IMR-90 (cell line): ENCODE results near the gene LHPP. TPM values are rescaled to one million over a fixed set of nuclear protein-coding genes. Genes with fewer than 3 reads are reported as not detected.

Source experiments
- ATAC-seq: fragments of 200-7000 bp; cut with Tn5 transposase; 2 replicates; pipeline ENCODE4 v1.9.1; 2020; ENCODE audit warnings: low read depth, mild to moderate bottlenecking, moderate library complexity
- BruUV-seq: library from RNA; stranded (reverse); fragments of 400-500 nt; replicated peaks from 2 replicates; lab custom pipeline; 2021; lab: Mats Ljungman, UMichigan
- CTCF ChIA-PET: fragments of 300-600 bp; formaldehyde crosslinking; extraction: SDS; loops from one replicate; lab custom pipeline; 2021; ENCODE audit warnings: antibody characterized with exemption; lab: Yijun Ruan, JAX
- POLR2A ChIA-PET: fragments of 300-600 bp; sonication (Branson Sonifier 250); formaldehyde crosslinking; loops from one replicate; lab custom pipeline; 2022; ENCODE audit warnings: antibody characterized with exemption; ENCODE audit not compliant: unreplicated experiment; lab: Charles Lee
- DNase-seq: peaks from one replicate; pipeline ENCODE4 v3.0.0; 2013
- H2AFZ ChIP-seq: replicated peaks from 2 replicates; pipeline ENCODE3; 2013; ENCODE audit warnings: low read length, mild to moderate bottlenecking; ENCODE audit not compliant: poor library complexity
- H2AK5ac ChIP-seq: 2 replicates; pipeline ENCODE4 v1.6.1; 2013; ENCODE audit warnings: low read depth, low read length, inconsistent platforms
- H2AK9ac ChIP-seq: replicated peaks from 2 replicates; pipeline ENCODE3; 2013; ENCODE audit warnings: mild to moderate bottlenecking, low read depth, low read length, moderate library complexity; ENCODE audit not compliant: poor library complexity
- H2BK120ac ChIP-seq: 2 replicates; pipeline ENCODE4 v1.6.1; 2013; ENCODE audit warnings: low read depth, low read length, inconsistent platforms
- H2BK15ac ChIP-seq: 3 replicates; pipeline ENCODE4 v1.6.1; 2013; ENCODE audit warnings: low read depth, low read length, inconsistent platforms
- H2BK20ac ChIP-seq: 2 replicates; pipeline ENCODE4 v1.6.1; 2013; ENCODE audit warnings: low read depth, mild to moderate bottlenecking, inconsistent platforms, low read length, moderate library complexity
- H2BK5ac ChIP-seq: 2 replicates; pipeline ENCODE4 v1.6.1; 2013; ENCODE audit warnings: mild to moderate bottlenecking, low read depth, low read length, inconsistent platforms; ENCODE audit not compliant: poor library complexity, severe bottlenecking
- H3K14ac ChIP-seq: replicated peaks from 2 replicates; pipeline ENCODE4 v1.6.1; 2013; ENCODE audit warnings: low read depth, low read length, inconsistent platforms
- H3K18ac ChIP-seq: 2 replicates; pipeline ENCODE4 v1.6.1; 2013; ENCODE audit warnings: low read depth, low read length, control low read depth
- H3K23ac ChIP-seq: 2 replicates; pipeline ENCODE4 v1.6.1; 2013; ENCODE audit warnings: low read depth, low read length, inconsistent platforms
- H3K27ac ChIP-seq: 2 replicates; pipeline ENCODE4 v1.5.1; 2013; ENCODE audit warnings: mild to moderate bottlenecking, control low read depth, low read length; ENCODE audit not compliant: insufficient read depth
- H3K27me3 ChIP-seq: 2 replicates; pipeline ENCODE4 v1.6.1; 2013; ENCODE audit warnings: low read length; ENCODE audit not compliant: control insufficient read depth, insufficient read depth
- H3K36me3 ChIP-seq: 2 replicates; pipeline ENCODE4 v1.6.1; 2013; ENCODE audit warnings: low read length, mixed read lengths; ENCODE audit not compliant: control insufficient read depth, insufficient read depth
- H3K4ac ChIP-seq: 2 replicates; pipeline ENCODE4 v1.6.1; 2013; ENCODE audit warnings: low read depth, low read length, inconsistent platforms
- H3K4me1 ChIP-seq: 2 replicates; pipeline ENCODE4 v1.6.1; 2013; ENCODE audit warnings: low read length, mixed read lengths; ENCODE audit not compliant: control insufficient read depth, insufficient read depth
- H3K4me2 ChIP-seq: 2 replicates; pipeline ENCODE4 v1.6.1; 2013; ENCODE audit warnings: low read depth, mild to moderate bottlenecking, control low read depth, low read length, moderate library complexity
- H3K4me3 ChIP-seq: 2 replicates; pipeline ENCODE4 v1.5.1; 2013; ENCODE audit warnings: low read depth, mild to moderate bottlenecking, control low read depth, low read length, moderate library complexity; ENCODE audit not compliant: insufficient read depth
- H3K56ac ChIP-seq: 2 replicates; pipeline ENCODE4 v1.6.1; 2013; ENCODE audit warnings: low read length, inconsistent platforms; ENCODE audit not compliant: insufficient read depth; ENCODE audit errors: extremely low read depth
- H3K79me1 ChIP-seq, 2 experiments: 2 replicates each; pipeline ENCODE4 v1.6.1; 2013; ENCODE audit warnings: low read length in 2 of 2, inconsistent platforms in 1 of 2, low read depth in 1 of 2
- H3K9ac ChIP-seq: 2 replicates; pipeline ENCODE4 v1.6.1; 2013; ENCODE audit warnings: low read depth, low read length, control low read depth
- H3K9me1 ChIP-seq: 2 replicates; pipeline ENCODE4 v1.6.1; 2013; ENCODE audit warnings: low read length, inconsistent platforms; ENCODE audit not compliant: insufficient read depth
- H3K9me3 ChIP-seq: 2 replicates; pipeline ENCODE4 v1.6.1; 2013; ENCODE audit warnings: low read length; ENCODE audit not compliant: control insufficient read depth, insufficient read depth
- H4K20me1 ChIP-seq: 2 replicates; pipeline ENCODE4 v1.6.1; 2013; ENCODE audit warnings: low read length, inconsistent platforms; ENCODE audit not compliant: insufficient read depth
- H4K5ac ChIP-seq: 2 replicates; pipeline ENCODE4 v1.6.1; 2013; ENCODE audit warnings: mild to moderate bottlenecking, low read depth, low read length, control low read depth
- H4K8ac ChIP-seq, 2 experiments: 2 replicates each; pipeline ENCODE4 v1.6.1; 2013; ENCODE audit warnings: low read depth in 2 of 2, low read length in 2 of 2, control low read depth in 1 of 2, inconsistent platforms in 1 of 2
- H4K91ac ChIP-seq: 2 replicates; pipeline ENCODE4 v1.6.1; 2013; ENCODE audit warnings: low read depth, low read length, inconsistent platforms; ENCODE audit not compliant: insufficient read depth
- BHLHE40 ChIP-seq: fragments of 150-350 bp; IDR thresholded peaks from 2 replicates; pipeline ENCODE4 v1.6.1; 2016; ENCODE audit warnings: mild to moderate bottlenecking, low read depth, low read length
- CEBPB ChIP-seq: IDR thresholded peaks from 2 replicates; pipeline ENCODE4 v1.6.1; 2012; ENCODE audit warnings: low read depth, low read length, improper control_type of control experiment
- CHD1 ChIP-seq: IDR thresholded peaks from 2 replicates; pipeline ENCODE4 v1.6.1; 2012; ENCODE audit warnings: low read depth, low read length, improper control_type of control experiment
- CTCF ChIP-seq: conservative IDR thresholded peaks from 2 replicates; pipeline ENCODE4 v1.5.1; 2012; ENCODE audit warnings: mild to moderate bottlenecking, low read depth, low read length, improper control_type of control experiment
- ELK1 ChIP-seq: fragments of 150-350 bp; IDR thresholded peaks from 2 replicates; pipeline ENCODE4 v1.6.1; 2016; ENCODE audit warnings: low read depth, mild to moderate bottlenecking, low read length, moderate library complexity, borderline replicate concordance
- FOS ChIP-seq: fragments of 150-350 bp; IDR thresholded peaks from 2 replicates; pipeline ENCODE4 v1.6.1; 2016; ENCODE audit warnings: low read depth, low read length
- MAFK ChIP-seq: IDR thresholded peaks from 2 replicates; pipeline ENCODE4 v1.6.1; 2012; ENCODE audit warnings: low read depth, low read length, improper control_type of control experiment
- MAZ ChIP-seq: IDR thresholded peaks from 2 replicates; pipeline ENCODE4 v1.6.1; 2012; ENCODE audit warnings: low read depth, mild to moderate bottlenecking, low read length, improper control_type of control experiment, moderate library complexity, borderline replicate concordance
- MXI1 ChIP-seq: IDR thresholded peaks from 2 replicates; pipeline ENCODE4 v1.6.1; 2012; ENCODE audit warnings: low read depth, mild to moderate bottlenecking, low read length, moderate library complexity, borderline replicate concordance
- NFE2L2 ChIP-seq: fragments of 150-350 bp; IDR thresholded peaks from 2 replicates; pipeline ENCODE4 v1.6.1; 2016; ENCODE audit warnings: low read depth, mild to moderate bottlenecking, low read length
- POLR2A ChIP-seq: IDR thresholded peaks from 2 replicates; pipeline ENCODE4 v1.6.1; 2012; ENCODE audit warnings: mild to moderate bottlenecking, low read depth, low read length
- RAD21 ChIP-seq: IDR thresholded peaks from 2 replicates; pipeline ENCODE4 v1.6.1; 2012; ENCODE audit warnings: low read length, improper control_type of control experiment
- RCOR1 ChIP-seq: IDR thresholded peaks from 2 replicates; pipeline ENCODE4 v1.6.1; 2012; ENCODE audit warnings: mild to moderate bottlenecking, low read length, improper control_type of control experiment; ENCODE audit not compliant: insufficient replicate concordance
- RFX5 ChIP-seq: IDR thresholded peaks from 2 replicates; pipeline ENCODE4 v1.8.0; 2012; ENCODE audit warnings: low read depth, mild to moderate bottlenecking, low read length, moderate library complexity
- SMC3 ChIP-seq: fragments of 150-350 bp; IDR thresholded peaks from 2 replicates; pipeline ENCODE4 v1.6.1; 2016; ENCODE audit warnings: low read depth, mild to moderate bottlenecking, antibody characterized with exemption, low read length, moderate library complexity
- WGBS, 2 experiments: methylation state at CpG; one replicate each; pipeline versions ENCODE4 v1.1.5 to v1.1.7; 2013; ENCODE audit warnings: missing lambda C conversion rate in 2 of 2; ENCODE audit not compliant: insufficient read length in 1 of 2; ENCODE audit errors: extremely low coverage in 2 of 2; 5-methylcytosine and 5-hydroxymethylcytosine counted together
- dilution Hi-C: fragments of 300-500 bp; cut with HindIII; formaldehyde crosslinking; loops from one replicate; pipeline ENCODE4 v1.14.3; 2018; ENCODE audit warnings: low sequenced_read_pairs; ENCODE audit not compliant: unreplicated experiment
- in situ Hi-C: fragments of 300-500 bp; cut with MboI; formaldehyde crosslinking; loops from 3 replicates; pipeline ENCODE4 v1.14.3; 2019; ENCODE audit warnings: low sequenced_read_pairs, inconsistent platforms, mixed read lengths
- intact Hi-C: fragments of 100-400 bp; cut with micrococcal nuclease; formaldehyde crosslinking; loops from 2 replicates; pipeline ENCODE4 v1.10.0; 2022
- polyA plus RNA-seq, 3 experiments: library from polyadenylated mRNA; depleted of rRNA; stranded (reverse); fragments of >200 nt; gene quantifications; 2 replicates each; pipeline ENCODE4 v1.2.3, GENCODE V29; 2012; ENCODE audit warnings: low replicate concordance in 1 of 3
- total RNA-seq: library from RNA; depleted of rRNA; stranded (reverse); fragments of >200 nt; gene quantifications from 2 replicates; pipeline ENCODE4 v1.2.3, GENCODE V29; 2012
- TF ChIP-seq, protein P1 (sequence below): fragments of 150-350 bp; IDR thresholded peaks from 2 replicates; pipeline ENCODE4 v1.6.1; 2017; ENCODE audit warnings: mild to moderate bottlenecking, antibody characterized with exemption, low read length, low read depth

Gene LHPP
- total and polyA plus RNA-seq, 2 of the 4 experiments (the other 2 are of a cell fraction) = 2.7 to 8.3 TPM

DNA sequence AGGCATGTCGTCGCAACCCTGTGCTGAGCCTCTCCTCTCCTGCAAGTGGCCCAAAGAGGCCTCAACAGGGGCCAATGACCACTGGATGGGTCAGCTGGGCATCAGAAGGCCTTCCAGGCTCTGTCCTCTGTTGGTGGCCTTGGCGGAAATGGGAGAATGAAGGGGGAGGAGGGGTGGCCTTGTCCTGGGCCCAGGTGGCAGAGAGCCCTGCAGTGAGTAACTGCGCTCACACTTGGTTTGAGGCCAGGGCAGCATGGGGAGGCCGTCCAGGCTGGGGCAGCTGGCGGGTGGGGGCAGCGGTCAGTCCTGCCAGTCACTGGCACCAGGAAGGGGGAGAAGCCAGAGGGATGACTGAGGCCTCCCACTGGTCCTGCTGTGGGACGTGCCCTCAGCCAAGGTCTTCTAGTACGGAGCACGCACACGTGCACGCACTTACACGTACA lies 59.8 kb downstream of the LHPP start:
- no peak overlapping the region for H2AK5ac ChIP-seq
- H2BK15ac ChIP-seq = no peak overlapping the region
- intact Hi-C loops (no loop called here), in situ Hi-C loops (no loop called here), dilution Hi-C loops (no loop called here)
- no peak overlapping the region for H3K23ac ChIP-seq
- no peak overlapping the region for H2BK5ac ChIP-seq
- DNase-seq = no peak
- H3K4ac ChIP-seq = no peak overlapping the region
- no peaks in the 10 kb centered on the region for H3K9me1 ChIP-seq
- H2BK120ac ChIP-seq = no peak overlapping the region
- H3K79me1 ChIP-seq = no peaks in the 10 kb centered on the region
- no peak overlapping the region for H3K14ac ChIP-seq
- TF ChIP-seq NFE2L2 (no peak), CHD1 (no peak), BHLHE40 (no peak), FOS (no peak), RCOR1 (no peak), ELK1 (no peak), CEBPB (no peak), MXI1 (no peak), RAD21 (no peak), RFX5 (no peak), MAFK (no peak), POLR2A (no peak), CTCF (no peak), SMC3 (no peak), MAZ (no peak)
- TF ChIP-seq, protein P1, sequence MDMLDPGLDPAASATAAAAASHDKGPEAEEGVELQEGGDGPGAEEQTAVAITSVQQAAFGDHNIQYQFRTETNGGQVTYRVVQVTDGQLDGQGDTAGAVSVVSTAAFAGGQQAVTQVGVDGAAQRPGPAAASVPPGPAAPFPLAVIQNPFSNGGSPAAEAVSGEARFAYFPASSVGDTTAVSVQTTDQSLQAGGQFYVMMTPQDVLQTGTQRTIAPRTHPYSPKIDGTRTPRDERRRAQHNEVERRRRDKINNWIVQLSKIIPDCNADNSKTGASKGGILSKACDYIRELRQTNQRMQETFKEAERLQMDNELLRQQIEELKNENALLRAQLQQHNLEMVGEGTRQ = no peak
- H4K91ac ChIP-seq = no peak overlapping the region
- ChIA-PET POLR2A (no interaction called here), CTCF (no interaction called here)
- no peak overlapping the region for H2BK20ac ChIP-seq
- no peak overlapping the region for H3K4me3 ChIP-seq
- H3K36me3 ChIP-seq = no peaks in the 10 kb centered on the region
- BruUV-seq = no TSS peak
- no peaks in the 10 kb centered on the region for H4K20me1 ChIP-seq
- H3K4me2 ChIP-seq = no peak overlapping the region
- ATAC-seq = no peak
- no peak overlapping the region for H3K18ac ChIP-seq
- H3K56ac ChIP-seq = no peak overlapping the region
- H4K5ac ChIP-seq = no peak overlapping the region
- H2AK9ac ChIP-seq = peak overlapping the region; percentile 58
- no peaks in the 10 kb centered on the region; the same call in 1 of the 2 replicates for H3K27me3 ChIP-seq
- no peak overlapping the region for H3K27ac ChIP-seq
- H3K9ac ChIP-seq = no peak overlapping the region
- WGBS, 2 experiments = no CpG with 5 or more reads among the region's 13 CpGs
- H3K4me1 ChIP-seq = peaks cover 9% of the 10 kb centered on the region; the same call in 1 of the 2 replicates
- H4K8ac ChIP-seq = no peak overlapping the region
- no peaks in the 10 kb centered on the region for H3K9me3 ChIP-seq
- no peak overlapping the region for H2AFZ ChIP-seq
